OCI-LY3 (cell line): ENCODE data around the gene SCN8A.

Source experiments
- CTCF ChIP-seq: fragments of 200-600, 300-600 bp; sonication (generic); IDR thresholded peaks from 2 replicates; pipeline ENCODE4 v1.5.1; 2014; ENCODE audit warnings: antibody characterized with exemption, low read length, low read depth
- EZH2phosphoT487 ChIP-seq: fragments of 200-600 bp; shearing (Covaris generic); IDR thresholded peaks from 2 replicates; pipeline ENCODE4 v1.6.1; 2018; ENCODE audit warnings: antibody characterized with exemption, mixed run types, low read depth

GRCh38 chr12:51823875-51824565 lies 233.0 kb downstream of the SCN8A start:
- peak; percentile 65 for TF ChIP-seq CTCF
- no peak for TF ChIP-seq EZH2phosphoT487
